ENCODE results near the gene KLHL13.

Gene KLHL13

GRCh38 chrX:118074196-118074595 is 42.4 kb downstream of the KLHL13 start:
- Histone ChIP-seq H3K4me2 (no peak overlapping the region), H3K36me3 (no peaks in the 10 kb centered on the region), H3K4me1 (no peaks in the 10 kb centered on the region), H3K9me3 (0 out of 2 replicates have a peak, but pooled peaks cover 4% of the 10 kb centered on the region), H3K9ac (no peak overlapping the region), H3K4me3 (no peak overlapping the region), H3K27ac (no peak overlapping the region), H3K27me3 (no peaks in the 10 kb centered on the region), H4K20me1 (no peaks in the 10 kb centered on the region)
- no peak for TF ChIP-seq Cebpa-rat (IDR thresholded peaks at IDR 0.05)

DNA sequence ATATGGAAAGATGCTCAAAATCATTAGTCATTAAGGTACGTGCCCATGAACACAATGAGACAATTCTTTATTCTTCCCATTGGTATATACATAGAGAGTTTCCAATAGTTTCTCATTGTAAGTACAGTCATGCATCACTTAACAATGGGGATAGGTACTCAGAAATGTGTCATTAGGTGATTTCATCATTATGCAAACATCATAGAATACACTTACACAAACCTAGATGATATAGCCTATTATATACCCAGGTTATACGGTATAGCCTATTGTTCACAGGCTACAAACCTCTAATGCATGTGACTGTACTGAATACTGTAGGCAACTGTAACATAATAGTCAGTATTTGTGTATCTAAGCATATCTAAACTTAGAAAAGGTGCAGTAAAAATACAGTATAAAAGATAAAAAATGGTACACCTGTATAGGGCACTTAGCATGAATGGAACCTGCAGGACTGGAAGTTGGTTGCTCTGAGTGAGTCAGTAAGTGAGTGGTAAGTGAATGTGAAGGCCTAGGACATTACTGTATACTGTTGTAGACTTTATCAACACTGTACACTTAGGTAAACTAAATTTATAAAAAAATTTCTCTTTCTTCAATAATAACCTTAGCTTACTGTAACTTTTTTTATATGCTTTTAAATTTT is 49.6 kb downstream of the KLHL13 start:
- no peak for TF ChIP-seq Cebpa-rat (IDR thresholded peaks at IDR 0.05)
- no peak overlapping the region for H3K4me3 ChIP-seq

GRCh38 chrX:118062817-118063615 is 53.6 kb downstream of the KLHL13 start:
- TF ChIP-seq Cebpa-rat (IDR thresholded peaks at IDR 0.05) = no peak
- no peak overlapping the region for H3K4me2 ChIP-seq
- H3K9me3 ChIP-seq = no peaks in the 10 kb centered on the region
- no peaks in the 10 kb centered on the region for H3K36me3 ChIP-seq
- H3K27ac ChIP-seq = no peak overlapping the region
- no peaks in the 10 kb centered on the region for H4K20me1 ChIP-seq
- no peaks in the 10 kb centered on the region for H3K27me3 ChIP-seq
- no peaks in the 10 kb centered on the region for H3K4me1 ChIP-seq
- no peak overlapping the region for H3K4me3 ChIP-seq
- no peak overlapping the region for H3K9ac ChIP-seq

More for the DNA sequence above, 49.6 kb downstream of the KLHL13 start:
- peaks cover 5% of the 10 kb centered on the region; the same call in 1 of the 2 replicates for H3K4me1 ChIP-seq
- H3K27ac ChIP-seq = no peak overlapping the region
- H3K27me3 ChIP-seq = no peaks in the 10 kb centered on the region
- no peaks in the 10 kb centered on the region for H3K9me3 ChIP-seq
- no peak overlapping the region for H3K4me2 ChIP-seq
- no peaks in the 10 kb centered on the region for H4K20me1 ChIP-seq
- H3K36me3 ChIP-seq = no peaks in the 10 kb centered on the region
- H3K9ac ChIP-seq = no peak overlapping the region

GRCh38 chrX:118062048-118062789 is 54.4 kb downstream of the KLHL13 start:
- Histone ChIP-seq H3K27ac (no peak overlapping the region), H4K20me1 (no peaks in the 10 kb centered on the region), H3K9me3 (no peaks in the 10 kb centered on the region), H3K4me3 (no peak overlapping the region), H3K4me1 (no peaks in the 10 kb centered on the region), H3K36me3 (no peaks in the 10 kb centered on the region), H3K4me2 (no peak overlapping the region), H3K9ac (no peak overlapping the region), H3K27me3 (no peaks in the 10 kb centered on the region)
- no peak for TF ChIP-seq Cebpa-rat (IDR thresholded peaks at IDR 0.05)

DNA sequence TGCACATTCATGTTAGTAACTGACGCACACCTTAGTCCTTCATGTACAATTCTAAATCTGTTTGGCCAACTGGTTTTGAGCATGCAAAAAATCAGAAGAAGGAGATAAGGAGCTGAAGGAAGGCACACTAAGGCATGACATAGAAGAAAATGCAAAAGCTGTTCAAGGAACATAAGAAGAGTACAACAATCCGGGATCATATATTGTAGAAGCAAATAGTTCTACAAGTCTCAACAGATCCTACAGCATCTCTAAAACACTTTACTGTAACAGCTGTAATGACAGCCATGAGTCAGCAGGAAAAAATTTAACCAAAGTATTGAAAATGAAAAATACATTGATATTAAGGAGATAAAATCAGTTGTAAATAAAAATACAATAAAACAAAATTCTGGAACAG is 57.7 kb downstream of the KLHL13 start:
- no peaks in the 10 kb centered on the region for H3K9me3 ChIP-seq
- no peak overlapping the region for H3K27ac ChIP-seq
- H3K27me3 ChIP-seq = no peaks in the 10 kb centered on the region
- no peak overlapping the region for H3K4me3 ChIP-seq
- H3K4me1 ChIP-seq = no peaks in the 10 kb centered on the region
- TF ChIP-seq Cebpa-rat (IDR thresholded peaks at IDR 0.05) = no peak
- H3K9ac ChIP-seq = no peak overlapping the region
- H3K36me3 ChIP-seq = no peaks in the 10 kb centered on the region
- no peak overlapping the region for H3K4me2 ChIP-seq
- no peaks in the 10 kb centered on the region for H4K20me1 ChIP-seq

DNA sequence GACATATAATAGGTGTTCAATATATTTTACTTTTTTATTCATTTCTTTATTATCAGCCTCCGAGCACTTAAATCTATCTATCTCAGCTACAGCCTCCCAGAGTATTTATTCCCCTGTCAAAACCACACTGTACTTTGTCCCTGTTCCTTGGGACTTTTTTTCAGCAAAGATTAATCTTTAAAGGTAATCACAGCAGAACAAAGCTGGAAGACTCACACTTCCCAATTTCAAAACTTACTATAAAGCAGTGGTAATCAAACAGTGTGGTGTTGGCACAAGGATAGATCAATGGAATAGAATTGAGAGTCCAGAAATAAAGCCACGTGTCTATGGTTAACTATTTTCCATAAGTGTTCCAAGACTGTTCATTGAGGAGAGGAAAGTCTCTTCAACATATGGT is 59.7 kb downstream of the KLHL13 start:
- no peak overlapping the region for H3K4me3 ChIP-seq
- H3K4me2 ChIP-seq = no peak overlapping the region
- H3K27ac ChIP-seq = no peak overlapping the region
- no peak overlapping the region for H3K9ac ChIP-seq
- H3K36me3 ChIP-seq = no peaks in the 10 kb centered on the region
- no peaks in the 10 kb centered on the region for H4K20me1 ChIP-seq
- H3K9me3 ChIP-seq = no peaks in the 10 kb centered on the region
- no peaks in the 10 kb centered on the region for H3K4me1 ChIP-seq
- no peaks in the 10 kb centered on the region for H3K27me3 ChIP-seq
- TF ChIP-seq Cebpa-rat (IDR thresholded peaks at IDR 0.05) = no peak

DNA sequence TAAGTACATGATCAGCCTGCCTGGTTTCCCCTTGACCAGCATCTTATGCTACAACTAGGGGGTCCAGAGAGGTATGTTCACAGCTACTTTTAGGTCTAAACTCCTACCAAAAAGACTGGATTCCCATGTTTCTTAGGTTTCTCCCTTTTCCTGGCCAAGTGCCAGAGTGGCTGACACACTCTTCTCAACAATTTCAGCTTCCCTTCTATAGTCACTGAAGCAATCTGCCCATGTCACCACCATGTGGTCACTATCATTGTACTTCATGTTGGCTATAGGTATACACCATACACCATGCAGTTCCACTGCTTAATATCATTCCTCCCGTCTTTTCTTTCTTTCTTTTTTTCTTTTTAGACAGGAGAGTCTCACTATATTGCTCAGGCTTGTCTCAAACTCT is 66.9 kb downstream of the KLHL13 start:
- no peak for TF ChIP-seq Cebpa-rat (IDR thresholded peaks at IDR 0.05)
- no peaks in the 10 kb centered on the region for H3K27me3 ChIP-seq
- no peak overlapping the region for H3K27ac ChIP-seq
- H3K4me1 ChIP-seq = no peaks in the 10 kb centered on the region
- H4K20me1 ChIP-seq = no peaks in the 10 kb centered on the region
- no peak overlapping the region for H3K9ac ChIP-seq
- H3K4me2 ChIP-seq = no peak overlapping the region
- H3K36me3 ChIP-seq = no peaks in the 10 kb centered on the region
- H3K9me3 ChIP-seq = peaks cover 3% of the 10 kb centered on the region; the same call in 1 of the 2 replicates
- H3K4me3 ChIP-seq = no peak overlapping the region

- TF ChIP-seq Cebpa-rat (IDR thresholded peaks at IDR 0.05) = no peak
- no peaks in the 10 kb centered on the region for H3K36me3 ChIP-seq
- H3K27me3 ChIP-seq = no peaks in the 10 kb centered on the region
- no peak overlapping the region for H3K9ac ChIP-seq
- H3K4me3 ChIP-seq = no peak overlapping the region
- H3K9me3 ChIP-seq = peaks cover 19% of the 10 kb centered on the region; the same call in 1 of the 2 replicates
- no peaks in the 10 kb centered on the region for H4K20me1 ChIP-seq
- no peak overlapping the region for H3K27ac ChIP-seq
- H3K4me2 ChIP-seq = no peak overlapping the region
- no peaks in the 10 kb centered on the region for H3K4me1 ChIP-seq
Observed at GRCh38 chrX:118047446-118048186, 69.0 kb downstream of the KLHL13 start.

DNA sequence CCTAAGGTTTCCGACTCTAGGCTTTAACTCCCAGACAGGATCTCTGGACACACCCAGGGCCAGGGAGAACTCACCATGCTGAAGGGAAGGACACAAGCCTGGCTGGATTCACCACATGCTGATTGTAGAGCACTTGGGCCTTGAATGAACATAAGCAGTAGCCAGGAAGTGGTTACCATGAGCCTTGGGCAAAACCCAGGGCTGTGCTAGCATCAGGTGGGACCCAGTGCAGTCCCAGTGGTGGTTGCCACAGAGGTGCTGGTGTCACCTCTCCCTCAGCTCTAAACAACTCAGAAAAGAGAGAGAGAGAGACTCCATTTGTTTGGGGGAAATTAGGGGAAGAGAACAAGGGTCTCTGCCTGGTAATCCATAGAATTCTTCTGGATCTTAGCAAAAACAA is 77.0 kb downstream of the KLHL13 start:
- Histone ChIP-seq H3K9ac (no peak overlapping the region), H3K9me3 (peaks cover 16% of the 10 kb centered on the region), H3K27me3 (no peaks in the 10 kb centered on the region), H4K20me1 (no peaks in the 10 kb centered on the region), H3K27ac (no peak overlapping the region), H3K36me3 (no peaks in the 10 kb centered on the region), H3K4me1 (no peaks in the 10 kb centered on the region), H3K4me2 (no peak overlapping the region), H3K4me3 (no peak overlapping the region)
- no peak for TF ChIP-seq Cebpa-rat (IDR thresholded peaks at IDR 0.05)
